ENCODE data around the gene ZNF135.
A peak's percentile ranks its signal among the peaks of the same experiment; 100 is the strongest.

ZNF135 gene

GRCh38 chr19:58021541-58022282 lies 37.4 kb upstream of the ZNF135 start:
- DNase-seq (ENCODE audit: extremely low read depth, low read depth), result no peak
- peak; percentile 30 for TF ChIP-seq CTCF (IDR thresholded peaks at IDR 0.05; ENCODE audit: low read depth, low read length, missing control alignments)
- no peak overlapping the region for H3K4me3 ChIP-seq (replicated peaks; ENCODE audit: low read depth, low read length)

DNA sequence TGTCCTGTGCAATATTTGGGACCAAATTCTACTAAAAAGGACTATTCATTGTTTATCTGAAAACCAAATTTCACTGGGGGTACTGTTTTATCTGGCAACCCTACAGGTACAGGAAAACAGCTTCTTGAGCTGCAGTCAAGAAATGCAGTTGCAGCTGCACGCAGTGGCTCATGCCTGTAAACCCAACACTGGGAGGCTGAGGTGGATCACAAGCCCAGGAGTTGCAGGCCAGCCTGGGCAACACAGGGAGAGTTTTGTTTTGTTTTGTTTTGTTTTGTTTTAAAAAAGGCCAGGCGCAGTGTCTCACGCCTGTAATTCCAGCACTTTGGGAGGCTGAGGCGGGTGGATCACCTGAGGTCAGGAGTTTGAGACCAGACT lies 36.8 kb upstream of the ZNF135 start:
- TF ChIP-seq CTCF (IDR thresholded peaks at IDR 0.05; ENCODE audit: low read depth, low read length, missing control alignments), result no peak
- no peak overlapping the region for H3K4me3 ChIP-seq (replicated peaks; ENCODE audit: low read depth, low read length)
- DNase-seq (ENCODE audit: extremely low read depth, low read depth), result no peak

DNA sequence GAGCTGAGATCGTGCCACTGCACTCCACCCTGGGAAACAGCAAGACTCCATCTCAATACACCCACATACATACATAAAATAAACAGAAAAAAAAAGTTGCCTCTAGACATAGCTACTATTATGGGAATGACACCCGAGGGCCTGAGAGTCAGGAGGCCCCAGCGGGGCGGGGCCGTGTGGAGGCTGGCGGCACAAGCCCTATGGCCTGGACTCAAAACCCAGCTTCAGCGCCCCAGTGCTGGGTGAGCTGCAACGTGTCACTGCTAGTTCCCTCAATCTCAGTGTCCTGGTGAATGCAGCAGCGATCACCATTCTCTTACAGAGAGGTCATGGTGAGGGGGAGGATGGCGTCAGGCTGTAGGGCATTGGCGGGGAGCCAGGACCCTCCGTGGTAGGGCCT lies 34.4 kb upstream of the ZNF135 start:
- no peak overlapping the region for H3K4me3 ChIP-seq (replicated peaks; ENCODE audit: low read depth, low read length)
- no peak for TF ChIP-seq CTCF (IDR thresholded peaks at IDR 0.05; ENCODE audit: low read depth, low read length, missing control alignments)
- no peak for DNase-seq (ENCODE audit: extremely low read depth, low read depth)

DNA sequence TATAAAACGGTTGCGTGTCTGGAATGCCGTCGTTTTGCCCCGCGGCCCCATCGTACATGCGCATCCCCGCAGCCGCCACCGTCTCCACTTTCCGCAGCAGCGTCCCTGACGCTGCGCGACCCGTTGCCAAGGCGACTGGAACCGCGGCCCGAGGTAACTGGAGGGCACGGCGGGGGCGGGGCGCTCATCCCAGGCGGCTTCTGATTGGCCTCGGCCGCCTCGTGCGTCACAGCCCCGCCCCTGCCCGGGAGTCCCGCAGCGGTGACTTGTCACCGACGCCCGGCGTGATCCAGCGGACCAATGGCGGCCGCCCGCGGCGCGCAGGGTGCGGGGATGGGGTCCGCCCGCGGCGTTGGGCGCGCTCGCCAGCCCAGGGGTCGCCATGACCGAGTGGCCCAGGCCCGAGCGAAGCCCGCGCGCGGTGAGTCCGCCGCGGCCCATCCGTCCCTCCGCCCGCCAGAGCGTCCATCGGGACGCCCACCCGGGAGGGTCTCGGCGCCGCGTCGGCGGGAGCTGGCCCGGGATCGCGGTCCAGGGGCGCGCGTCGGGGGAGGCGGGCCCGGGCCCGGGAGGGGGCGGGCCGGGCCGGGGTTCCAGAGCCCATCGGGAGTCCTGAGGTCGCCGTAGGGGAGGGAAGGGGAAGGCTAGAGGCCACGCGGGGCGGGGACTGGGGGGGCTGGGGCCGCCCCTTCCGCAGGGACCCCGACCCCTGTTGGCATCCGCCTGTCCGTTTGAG lies 25.2 kb upstream of the ZNF135 start, which contains the start of gene ZSCAN1:
ZSCAN1 (plus strand) TSS at position 285 of the 736 bp plus-strand sequence. CDS start 3,812 bp downstream, outside the sequence.
- H3K4me3 ChIP-seq (replicated peaks; ENCODE audit: low read depth, low read length), result no peak within 1 kb of the TSS
- TF ChIP-seq CTCF (IDR thresholded peaks at IDR 0.05; ENCODE audit: low read depth, low read length, missing control alignments), result no peak
- DNase-seq (ENCODE audit: extremely low read depth, low read depth), result no peak

DNA sequence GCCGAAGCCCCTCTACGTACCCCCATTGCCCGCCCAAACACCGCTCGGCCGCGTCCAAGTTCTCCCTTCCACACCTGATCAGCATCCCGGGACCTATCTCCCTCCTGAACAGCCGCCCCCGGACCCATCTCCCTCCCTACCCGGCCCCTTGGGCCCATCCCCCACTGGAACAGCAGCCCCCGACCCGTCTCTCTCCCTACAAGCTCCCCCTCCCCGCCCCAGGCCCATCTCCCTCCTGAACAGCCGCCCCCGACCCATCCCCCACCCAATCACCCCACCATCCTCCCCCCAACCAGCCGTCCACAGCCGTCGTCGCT lies 24.6 kb upstream of the ZNF135 start:
- TF ChIP-seq CTCF (IDR thresholded peaks at IDR 0.05; ENCODE audit: low read depth, low read length, missing control alignments), result no peak
- DNase-seq (ENCODE audit: extremely low read depth, low read depth), result no peak
- H3K4me3 ChIP-seq (replicated peaks; ENCODE audit: low read depth, low read length), result no peak overlapping the region

- no peak for DNase-seq (ENCODE audit: extremely low read depth, low read depth)
- no peak overlapping the region for H3K4me3 ChIP-seq (replicated peaks; ENCODE audit: low read depth, low read length)
- TF ChIP-seq CTCF (IDR thresholded peaks at IDR 0.05; ENCODE audit: low read depth, low read length, missing control alignments), result no peak
Measured at GRCh38 chr19:58035863-58036262, 23.2 kb upstream of the ZNF135 start.

Measured in HFF-Myc (cell line).